ENCODE results near the gene GARS1. TPM values are rescaled to one million over a fixed set of nuclear protein-coding genes. Genes with fewer than 3 reads are reported as not detected.
"Not testable (repeated sequence)": the region's sequence is repeated elsewhere in the genome, so short reads cannot be mapped to it uniquely, and the experiment has no call there.

GARS1 gene
- total RNA-seq, 1 experiment from 2014 or later: 95.4 TPM

DNA sequence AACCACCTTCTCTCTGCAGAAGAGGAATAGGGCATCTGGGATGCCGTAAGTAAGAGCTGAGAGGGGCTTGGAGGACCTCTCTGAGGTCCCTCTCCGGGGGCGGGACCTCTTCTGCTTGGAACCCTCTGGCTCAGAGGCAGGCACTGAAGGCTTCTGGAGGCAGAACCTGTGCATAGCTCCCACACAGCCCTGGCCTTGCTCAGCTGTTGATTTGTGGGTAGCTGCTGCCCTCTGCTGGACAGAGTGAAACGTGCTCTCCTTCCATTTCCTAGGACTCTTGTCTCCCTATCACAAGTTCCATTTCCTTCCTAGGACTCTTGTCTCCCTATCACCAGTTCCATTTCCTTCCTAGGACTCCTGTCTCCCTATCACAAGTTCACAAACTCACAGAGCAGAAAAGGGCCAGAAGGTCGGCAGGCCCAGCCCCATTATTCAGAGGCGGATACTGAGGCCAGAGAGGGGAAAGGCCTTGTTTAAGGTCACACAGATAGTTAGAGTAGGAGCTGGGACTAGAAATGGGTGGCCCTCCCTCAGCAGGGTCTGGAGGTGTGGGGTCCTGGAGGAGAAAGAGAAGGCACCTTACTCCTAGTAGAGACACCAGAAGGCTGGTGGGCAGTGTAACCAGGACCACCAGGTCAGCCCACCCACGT lies 30.3 kb upstream of the GARS1 start:
- Histone ChIP-seq H3K4me3 (ENCODE audit: low read length) (no peak overlapping the region), H3K9ac (ENCODE audit: low read length) (peak overlapping the region; percentile 58), H3F3A (ENCODE audit: low read length, unreplicated experiment) (no peaks in the 10 kb centered on the region), H4K20me1 (ENCODE audit: low read length) (no peaks in the 10 kb centered on the region), H3K79me2 (ENCODE audit: low read length) (no peaks in the 10 kb centered on the region), H3K9me3 (ENCODE audit: low read length) (no peaks in the 10 kb centered on the region), H3K9me2 (replicated peaks; ENCODE audit: low read length) (no peaks in the 10 kb centered on the region), H2AFZ (ENCODE audit: low read length) (no peak overlapping the region), H3K4me1 (ENCODE audit: insufficient read depth, low read length) (peaks cover 34% of the 10 kb centered on the region), H3K27ac (ENCODE audit: low read length) (peak overlapping the region; percentile 94), H3K36me3 (ENCODE audit: low read depth, low read length) (no peaks in the 10 kb centered on the region), H3K27me3 (ENCODE audit: low read length) (no peaks in the 10 kb centered on the region), H3K4me2 (ENCODE audit: low read length) (peak overlapping the region; percentile 70)
- BruUV-seq (replicated peaks): no TSS peak
- ChIA-PET CTCF (interaction anchor here (0.6 to 2.7 kb wide), 13 partner anchors 13 to 394 kb away, joined by 3 to 20 read pairs (median 5); partner anchors contain the start of gene NOD1), POLR2A (ENCODE audit: unreplicated experiment) (no interaction called here)
- peak; percentile 88 for DNase-seq
- intact Hi-C loops (cut with micrococcal nuclease): loop anchor here (2.0 to 5.0 kb wide), 3 partner anchors 152 to 402 kb away; no protein-coding TSS in a partner anchor
- TF ChIP-seq, protein P1, sequence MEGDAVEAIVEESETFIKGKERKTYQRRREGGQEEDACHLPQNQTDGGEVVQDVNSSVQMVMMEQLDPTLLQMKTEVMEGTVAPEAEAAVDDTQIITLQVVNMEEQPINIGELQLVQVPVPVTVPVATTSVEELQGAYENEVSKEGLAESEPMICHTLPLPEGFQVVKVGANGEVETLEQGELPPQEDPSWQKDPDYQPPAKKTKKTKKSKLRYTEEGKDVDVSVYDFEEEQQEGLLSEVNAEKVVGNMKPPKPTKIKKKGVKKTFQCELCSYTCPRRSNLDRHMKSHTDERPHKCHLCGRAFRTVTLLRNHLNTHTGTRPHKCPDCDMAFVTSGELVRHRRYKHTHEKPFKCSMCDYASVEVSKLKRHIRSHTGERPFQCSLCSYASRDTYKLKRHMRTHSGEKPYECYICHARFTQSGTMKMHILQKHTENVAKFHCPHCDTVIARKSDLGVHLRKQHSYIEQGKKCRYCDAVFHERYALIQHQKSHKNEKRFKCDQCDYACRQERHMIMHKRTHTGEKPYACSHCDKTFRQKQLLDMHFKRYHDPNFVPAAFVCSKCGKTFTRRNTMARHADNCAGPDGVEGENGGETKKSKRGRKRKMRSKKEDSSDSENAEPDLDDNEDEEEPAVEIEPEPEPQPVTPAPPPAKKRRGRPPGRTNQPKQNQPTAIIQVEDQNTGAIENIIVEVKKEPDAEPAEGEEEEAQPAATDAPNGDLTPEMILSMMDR (conservative IDR thresholded peaks at IDR 0.05; ENCODE audit: low read depth, low read length): peak; percentile 90
- TF ChIP-seq EZH2 (IDR thresholded peaks at IDR 0.05; ENCODE audit: low read length, unreplicated experiment): no peak
- peak; percentile 75 for ATAC-seq

DNA sequence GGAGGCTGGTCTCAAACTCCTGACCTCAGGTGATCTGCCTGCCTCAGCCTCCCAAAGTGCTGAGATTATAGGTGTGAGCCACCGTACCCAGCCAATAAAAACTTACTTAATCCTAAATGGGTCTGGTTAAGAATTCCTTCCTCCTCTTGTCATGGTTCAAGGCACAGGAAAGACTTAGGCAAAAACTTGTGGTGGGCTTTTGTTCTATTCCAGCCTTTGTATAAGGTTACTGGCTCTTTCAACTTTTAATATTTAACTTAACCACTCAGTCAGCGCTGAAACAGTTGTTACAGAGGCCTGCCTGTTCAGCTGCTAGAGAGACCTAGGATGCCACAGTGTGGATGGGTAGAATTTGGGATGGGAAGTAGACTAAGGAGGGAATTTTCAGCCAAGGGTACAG lies 28.1 kb upstream of the GARS1 start:
- CTCF ChIA-PET: no interaction called here
- BruUV-seq (replicated peaks): no TSS peak

GRCh38 chr7:30567081-30567480 lies 27.6 kb upstream of the GARS1 start:
- H4K20me1 ChIP-seq (ENCODE audit: low read length): no peaks in the 10 kb centered on the region
- intact Hi-C loops (cut with micrococcal nuclease): no loop called here
- no peak for ATAC-seq
- POLR2A ChIA-PET (ENCODE audit: unreplicated experiment): no interaction called here
- H2AFZ ChIP-seq (ENCODE audit: low read length): no peak overlapping the region
- no peaks in the 10 kb centered on the region for H3F3A ChIP-seq (ENCODE audit: low read length, unreplicated experiment)
- no peaks in the 10 kb centered on the region for H3K27me3 ChIP-seq (ENCODE audit: low read length)
- peaks cover 21% of the 10 kb centered on the region for H3K4me1 ChIP-seq (ENCODE audit: insufficient read depth, low read length)
- H3K4me3 ChIP-seq (ENCODE audit: low read length): no peak overlapping the region
- H3K9ac ChIP-seq (ENCODE audit: low read length): no peak overlapping the region
- CTCF ChIA-PET: no interaction called here
- H3K9me3 ChIP-seq (ENCODE audit: low read length): no peaks in the 10 kb centered on the region
- no peaks in the 10 kb centered on the region for H3K79me2 ChIP-seq (ENCODE audit: low read length)
- DNase-seq: no peak
- H3K4me2 ChIP-seq (ENCODE audit: low read length): no peak overlapping the region
- no TSS peak for BruUV-seq (replicated peaks)
- no peaks in the 10 kb centered on the region; the same call in 1 of the 2 replicates for H3K36me3 ChIP-seq (ENCODE audit: low read depth, low read length)
- TF ChIP-seq EZH2phosphoT487 (IDR thresholded peaks at IDR 0.05; ENCODE audit: borderline replicate concordance, low read length) (no peak), EZH2 (IDR thresholded peaks at IDR 0.05; ENCODE audit: low read length, unreplicated experiment) (no peak)
- TF ChIP-seq, protein P1 (conservative IDR thresholded peaks at IDR 0.05; ENCODE audit: low read depth, low read length): no peak
- H3K9me2 ChIP-seq (replicated peaks; ENCODE audit: low read length): no peaks in the 10 kb centered on the region
- no peak overlapping the region for H3K27ac ChIP-seq (ENCODE audit: low read length)

More for the DNA sequence above, 28.1 kb upstream of the GARS1 start:
- no peaks in the 10 kb centered on the region for H3K79me2 ChIP-seq (ENCODE audit: low read length)
- no peaks in the 10 kb centered on the region for H3K9me2 ChIP-seq (replicated peaks; ENCODE audit: low read length)
- no peak overlapping the region for H3K9ac ChIP-seq (ENCODE audit: low read length)
- H3K27ac ChIP-seq (ENCODE audit: low read length): no peak overlapping the region
- no peaks in the 10 kb centered on the region for H3K9me3 ChIP-seq (ENCODE audit: low read length)
- intact Hi-C loops (cut with micrococcal nuclease): no loop called here
- POLR2A ChIA-PET (ENCODE audit: unreplicated experiment): no interaction called here
- H3F3A ChIP-seq (ENCODE audit: low read length, unreplicated experiment): no peaks in the 10 kb centered on the region
- H3K36me3 ChIP-seq (ENCODE audit: low read depth, low read length): no peaks in the 10 kb centered on the region; the same call in 1 of the 2 replicates
- no peak overlapping the region for H3K4me3 ChIP-seq (ENCODE audit: low read length)
- no peaks in the 10 kb centered on the region for H3K27me3 ChIP-seq (ENCODE audit: low read length)
- H4K20me1 ChIP-seq (ENCODE audit: low read length): no peaks in the 10 kb centered on the region
- H3K4me2 ChIP-seq (ENCODE audit: low read length): no peak overlapping the region
- DNase-seq: no peak
- peaks cover 24% of the 10 kb centered on the region for H3K4me1 ChIP-seq (ENCODE audit: insufficient read depth, low read length)
- no peak overlapping the region for H2AFZ ChIP-seq (ENCODE audit: low read length)
- TF ChIP-seq EZH2phosphoT487 (IDR thresholded peaks at IDR 0.05; ENCODE audit: borderline replicate concordance, low read length) (no peak), EZH2 (IDR thresholded peaks at IDR 0.05; ENCODE audit: low read length, unreplicated experiment) (no peak)
- TF ChIP-seq, protein P1 (conservative IDR thresholded peaks at IDR 0.05; ENCODE audit: low read depth, low read length): no peak
- no peak for ATAC-seq

- H3K27ac ChIP-seq (ENCODE audit: low read length); CTCF ChIA-PET; H3K4me2 ChIP-seq (ENCODE audit: low read length); ATAC-seq; H3K4me1 ChIP-seq (ENCODE audit: insufficient read depth, low read length); DNase-seq; H3K4me3 ChIP-seq (ENCODE audit: low read length); H3K79me2 ChIP-seq (ENCODE audit: low read length); H3K9ac ChIP-seq (ENCODE audit: low read length); intact Hi-C loops (cut with micrococcal nuclease); POLR2A ChIA-PET (ENCODE audit: unreplicated experiment); H3K9me2 ChIP-seq (replicated peaks; ENCODE audit: low read length); BruUV-seq (replicated peaks); H2AFZ ChIP-seq (ENCODE audit: low read length); H4K20me1 ChIP-seq (ENCODE audit: low read length); H3F3A ChIP-seq (ENCODE audit: low read length, unreplicated experiment); H3K27me3 ChIP-seq (ENCODE audit: low read length): not testable (repeated sequence)
- Histone ChIP-seq H3K9me3 (ENCODE audit: low read length) (peaks cover 11% of the 10 kb centered on the region; the same call in 1 of the 2 replicates), H3K36me3 (ENCODE audit: low read depth, low read length) (peaks cover 17% of the 10 kb centered on the region)
These were observed 24.4 kb upstream of the GARS1 start for GRCh38 chr7:30570238-30570637.
